ENCODE measurements around the gene TUBGCP4. TPM values are rescaled to one million over a fixed set of nuclear protein-coding genes. Genes with fewer than 3 reads are reported as not detected.

Gene TUBGCP4
- total and polyA plus RNA-seq, 5 donors from 2014 or later, result 10.2 to 12.2 (median 11.9) TPM

DNA sequence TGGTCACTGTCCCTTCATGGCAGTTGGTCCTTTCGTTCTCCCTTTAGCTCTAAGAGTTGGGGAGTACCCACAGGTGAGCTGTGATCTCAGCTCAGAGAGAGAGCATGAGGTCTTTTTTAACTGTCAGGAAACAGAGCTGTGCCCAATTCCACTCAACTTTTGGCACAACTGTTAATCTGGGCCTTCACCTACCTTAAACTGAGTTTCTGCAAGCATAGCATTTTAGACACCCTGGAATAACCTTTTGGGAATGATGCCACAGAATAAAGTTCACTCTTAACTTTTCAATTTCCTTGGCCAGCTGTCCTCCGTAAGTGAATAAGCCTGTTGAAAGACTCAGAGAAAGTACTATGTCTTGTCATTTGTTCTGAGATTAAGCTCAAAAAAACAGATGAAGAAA is 35.9 kb downstream of the TUBGCP4 start:
- Mint-ChIP-seq H3K4me3 (no peak overlapping the region), H3K27ac (no peak overlapping the region), H3K27me3 (no peaks in the 10 kb centered on the region), H3K36me3 (peaks cover 58% of the 10 kb centered on the region), H3K4me1 (peaks cover 0 to 6% (median 1%) of the 10 kb centered on the region in 4 donors), H3K9me3 (no peaks in the 10 kb centered on the region)
- Histone ChIP-seq H3K36me3 (ENCODE audit: control insufficient read depth, insufficient read depth, low read length) (peaks cover 78% of the 10 kb centered on the region), H3K27me3 (ENCODE audit: control insufficient read depth, insufficient read depth, low read length) (no peaks in the 10 kb centered on the region), H3K4me3 (ENCODE audit: low read depth, low read length) (no peak overlapping the region), H3K9me3 (ENCODE audit: control insufficient read depth in 2 of 2, low read length in 2 of 2) (no peaks in the 10 kb centered on the region), H3K27ac (ENCODE audit: insufficient read depth, low read length, poor library complexity, severe bottlenecking) (no peak overlapping the region), H3K4me1 (ENCODE audit: control insufficient read depth, insufficient read depth, low read length, poor library complexity, severe bottlenecking) (no peaks in the 10 kb centered on the region)
- ATAC-seq (ENCODE audit: low read depth in 2 of 2), result no peak
- DNase-seq, result no peak

DNA sequence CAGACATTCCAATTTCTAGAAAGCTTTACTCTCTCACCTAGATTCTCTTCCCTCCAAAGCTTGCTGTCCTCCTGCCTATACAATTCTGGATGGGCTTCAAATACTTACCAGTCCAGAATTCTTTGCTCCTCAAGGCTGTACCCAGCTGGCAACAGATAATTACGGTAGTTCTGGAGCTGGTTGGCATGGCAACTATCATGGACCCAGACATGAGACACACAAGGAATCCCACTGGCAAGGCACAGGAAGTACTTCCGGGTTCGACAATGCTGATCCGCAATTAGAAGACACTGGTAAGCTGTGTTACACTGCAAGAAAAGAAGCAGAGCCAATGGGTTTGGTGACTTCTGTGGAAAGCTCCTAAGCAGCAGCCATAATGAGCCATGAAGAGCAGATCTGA is 37.9 kb downstream of the TUBGCP4 start:
- no peak for DNase-seq
- Histone ChIP-seq H3K4me1 (ENCODE audit: control insufficient read depth, insufficient read depth, low read length, poor library complexity, severe bottlenecking) (no peaks in the 10 kb centered on the region), H3K36me3 (ENCODE audit: control insufficient read depth, insufficient read depth, low read length) (peaks cover 74% of the 10 kb centered on the region), H3K4me3 (ENCODE audit: low read depth, low read length) (no peak overlapping the region), H3K27ac (ENCODE audit: insufficient read depth, low read length, poor library complexity, severe bottlenecking) (no peak overlapping the region), H3K27me3 (ENCODE audit: control insufficient read depth, insufficient read depth, low read length) (no peaks in the 10 kb centered on the region), H3K9me3 (ENCODE audit: control insufficient read depth in 2 of 2, low read length in 2 of 2) (no peaks in the 10 kb centered on the region)
- no peak for ATAC-seq (ENCODE audit: low read depth in 2 of 2)
- H3K27me3 Mint-ChIP-seq, result no peaks in the 10 kb centered on the region
- peaks cover 72% of the 10 kb centered on the region for H3K36me3 Mint-ChIP-seq
- H3K4me3 Mint-ChIP-seq, result no peak overlapping the region
- H3K27ac Mint-ChIP-seq, result peak overlapping the region in 1 of 3 donors; percentile 27
- no peaks in the 10 kb centered on the region for H3K9me3 Mint-ChIP-seq
- H3K4me1 Mint-ChIP-seq, result peaks cover 0 to 7% (median 2%) of the 10 kb centered on the region in 4 donors

DNA sequence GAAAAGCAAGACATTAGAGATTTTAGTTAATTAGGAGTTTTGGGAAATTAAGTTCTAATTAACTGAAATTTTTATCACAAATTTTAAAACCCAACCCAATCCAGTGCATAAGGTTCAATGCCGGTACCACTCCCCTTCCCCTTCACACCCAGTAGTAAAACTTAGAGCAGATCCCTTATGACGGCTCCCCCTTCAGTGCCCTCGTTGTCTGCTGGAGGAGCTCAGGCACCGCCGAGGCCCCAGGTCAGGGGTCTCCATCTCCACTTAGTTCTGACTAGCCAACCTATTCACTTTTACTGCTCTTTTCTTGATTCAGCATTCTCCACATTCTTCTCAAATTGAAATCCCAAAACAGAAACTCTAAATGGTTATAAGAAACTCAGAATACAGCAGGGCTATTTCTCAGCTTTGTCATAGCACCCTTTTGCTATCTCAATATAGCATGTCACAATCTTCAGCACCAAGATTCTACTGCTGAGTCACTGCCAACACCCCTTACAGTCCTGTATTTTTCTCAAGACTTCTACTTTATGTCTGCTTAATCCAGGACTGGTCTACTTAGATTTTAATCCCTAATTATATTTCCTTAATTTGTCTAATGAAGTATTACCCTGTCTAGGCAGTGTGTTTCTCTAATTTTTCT is 39.8 kb downstream of the TUBGCP4 start:
- Mint-ChIP-seq H3K27ac (peak overlapping the region; percentile 15 to 75 (median 46)), H3K27me3 (no peaks in the 10 kb centered on the region), H3K4me3 (no peak overlapping the region), H3K4me1 (peaks cover 0 to 4% (median 2%) of the 10 kb centered on the region in 4 donors), H3K9me3 (no peaks in the 10 kb centered on the region), H3K36me3 (peaks cover 63% of the 10 kb centered on the region)
- no peak for ATAC-seq (ENCODE audit: low read depth in 2 of 2)
- peaks cover 71% of the 10 kb centered on the region for H3K36me3 ChIP-seq (ENCODE audit: control insufficient read depth, insufficient read depth, low read length)
- H3K9me3 ChIP-seq (ENCODE audit: control insufficient read depth in 2 of 2, low read length in 2 of 2), result no peaks in the 10 kb centered on the region
- no peak overlapping the region for H3K4me3 ChIP-seq (ENCODE audit: low read depth, low read length)
- H3K27me3 ChIP-seq (ENCODE audit: control insufficient read depth, insufficient read depth, low read length), result no peaks in the 10 kb centered on the region
- H3K4me1 ChIP-seq (ENCODE audit: control insufficient read depth, insufficient read depth, low read length, poor library complexity, severe bottlenecking), result no peaks in the 10 kb centered on the region
- no peak for DNase-seq
- no peak overlapping the region for H3K27ac ChIP-seq (ENCODE audit: insufficient read depth, low read length, poor library complexity, severe bottlenecking)

DNA sequence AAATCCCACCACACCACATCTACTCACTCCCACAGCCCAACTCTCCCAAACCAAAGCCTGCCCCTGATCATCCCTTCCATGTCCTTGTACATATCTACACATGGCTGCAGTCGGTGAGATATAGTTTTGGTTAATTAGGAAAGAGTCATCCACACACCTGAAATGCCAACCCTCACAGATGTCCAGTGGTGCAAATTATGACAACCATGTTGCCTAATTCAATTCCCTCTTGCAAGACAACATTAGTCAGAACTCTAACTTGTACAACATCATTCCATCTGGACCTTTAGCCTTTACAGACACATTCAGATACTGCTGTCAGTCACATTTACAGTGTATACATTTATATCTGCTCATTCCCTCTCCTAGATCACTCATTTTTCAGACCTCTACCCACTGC is 41.2 kb downstream of the TUBGCP4 start:
- Mint-ChIP-seq H3K36me3 (peaks cover 60% of the 10 kb centered on the region), H3K4me3 (no peak overlapping the region), H3K27ac (peak overlapping the region; percentile 1 to 50 (median 37)), H3K9me3 (no peaks in the 10 kb centered on the region), H3K27me3 (no peaks in the 10 kb centered on the region), H3K4me1 (peaks cover 0 to 4% (median 2%) of the 10 kb centered on the region in 4 donors)
- Histone ChIP-seq H3K27me3 (ENCODE audit: control insufficient read depth, insufficient read depth, low read length) (no peaks in the 10 kb centered on the region), H3K4me3 (ENCODE audit: low read depth, low read length) (no peak overlapping the region), H3K36me3 (ENCODE audit: control insufficient read depth, insufficient read depth, low read length) (peaks cover 66% of the 10 kb centered on the region), H3K9me3 (ENCODE audit: control insufficient read depth in 2 of 2, low read length in 2 of 2) (no peaks in the 10 kb centered on the region), H3K27ac (ENCODE audit: insufficient read depth, low read length, poor library complexity, severe bottlenecking) (no peak overlapping the region), H3K4me1 (ENCODE audit: control insufficient read depth, insufficient read depth, low read length, poor library complexity, severe bottlenecking) (no peaks in the 10 kb centered on the region)
- no peak for ATAC-seq (ENCODE audit: low read depth in 2 of 2)
- no peak for DNase-seq

DNA sequence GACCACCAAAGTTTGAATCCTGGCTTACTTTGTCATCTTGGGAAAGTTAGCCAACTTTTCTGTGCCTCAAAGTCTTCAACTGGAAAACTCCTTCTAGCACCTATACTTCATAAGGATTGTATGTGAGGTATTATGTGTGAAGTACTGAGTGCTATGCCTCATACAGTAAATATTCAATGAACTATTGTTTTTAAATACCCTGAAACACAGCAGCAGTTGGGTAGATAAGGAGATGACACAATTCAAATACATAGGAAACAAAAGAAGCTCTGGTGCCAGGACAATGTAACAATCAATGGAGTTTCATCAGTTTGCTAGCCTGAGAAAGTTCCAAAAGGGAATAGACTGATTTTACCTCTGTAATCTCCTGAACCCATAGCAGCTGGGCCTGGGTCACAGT is 43.3 kb downstream of the TUBGCP4 start:
- DNase-seq (no peak), ATAC-seq (ENCODE audit: low read depth in 2 of 2) (no peak)
- H3K4me3 ChIP-seq (ENCODE audit: low read depth, low read length), result no peak overlapping the region
- Mint-ChIP-seq H3K27me3 (no peaks in the 10 kb centered on the region), H3K36me3 (peaks cover 53% of the 10 kb centered on the region), H3K4me3 (no peak overlapping the region), H3K4me1 (peaks cover 0 to 10% (median 6%) of the 10 kb centered on the region in 4 donors), H3K9me3 (no peaks in the 10 kb centered on the region), H3K27ac (peak overlapping the region in 1 of 3 donors; percentile 56)
- no peaks in the 10 kb centered on the region for H3K4me1 ChIP-seq (ENCODE audit: control insufficient read depth, insufficient read depth, low read length, poor library complexity, severe bottlenecking)
- H3K9me3 ChIP-seq (ENCODE audit: control insufficient read depth in 2 of 2, low read length in 2 of 2), result no peaks in the 10 kb centered on the region
- H3K27ac ChIP-seq (ENCODE audit: insufficient read depth, low read length, poor library complexity, severe bottlenecking), result no peak overlapping the region
- H3K27me3 ChIP-seq (ENCODE audit: control insufficient read depth, insufficient read depth, low read length), result no peaks in the 10 kb centered on the region
- peaks cover 45% of the 10 kb centered on the region for H3K36me3 ChIP-seq (ENCODE audit: control insufficient read depth, insufficient read depth, low read length)

DNA sequence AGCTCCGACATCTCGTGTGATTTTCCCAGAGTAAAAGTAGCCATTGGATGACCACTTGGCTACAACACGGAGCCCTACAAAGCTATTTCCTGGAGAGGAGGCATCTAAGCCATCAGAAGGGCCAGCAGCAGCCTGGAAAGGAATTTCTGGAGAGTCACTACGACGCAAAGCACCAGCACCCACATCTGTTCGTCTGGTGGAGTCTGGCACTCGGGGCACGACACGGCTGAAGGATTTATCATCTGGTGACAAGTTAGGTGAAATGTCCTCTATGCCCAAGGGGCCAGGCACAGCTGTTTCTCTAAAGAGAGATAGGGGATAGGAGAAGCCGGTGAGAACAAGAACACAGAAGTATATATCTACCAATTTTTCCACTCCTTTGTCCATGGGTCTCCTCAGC is 49.5 kb downstream of the TUBGCP4 start:
- H3K27me3 Mint-ChIP-seq, result no peaks in the 10 kb centered on the region
- no peak overlapping the region for H3K27ac ChIP-seq (ENCODE audit: insufficient read depth, low read length, poor library complexity, severe bottlenecking)
- ATAC-seq (ENCODE audit: low read depth in 2 of 2), result no peak
- H3K4me3 ChIP-seq (ENCODE audit: low read depth, low read length), result no peak overlapping the region
- peaks cover 47% of the 10 kb centered on the region for H3K36me3 ChIP-seq (ENCODE audit: control insufficient read depth, insufficient read depth, low read length)
- H3K9me3 Mint-ChIP-seq, result no peaks in the 10 kb centered on the region
- no peaks in the 10 kb centered on the region for H3K27me3 ChIP-seq (ENCODE audit: control insufficient read depth, insufficient read depth, low read length)
- H3K9me3 ChIP-seq (ENCODE audit: control insufficient read depth in 2 of 2, low read length in 2 of 2), result no peaks in the 10 kb centered on the region
- DNase-seq, result no peak
- peaks cover 49% of the 10 kb centered on the region for H3K36me3 Mint-ChIP-seq
- H3K27ac Mint-ChIP-seq, result peak overlapping the region in 1 of 3 donors; percentile 68
- peaks cover 5 to 21% (median 16%) of the 10 kb centered on the region in 4 donors for H3K4me1 Mint-ChIP-seq
- H3K4me1 ChIP-seq (ENCODE audit: control insufficient read depth, insufficient read depth, low read length, poor library complexity, severe bottlenecking), result peaks cover 3% of the 10 kb centered on the region
- H3K4me3 Mint-ChIP-seq, result no peak overlapping the region

DNA sequence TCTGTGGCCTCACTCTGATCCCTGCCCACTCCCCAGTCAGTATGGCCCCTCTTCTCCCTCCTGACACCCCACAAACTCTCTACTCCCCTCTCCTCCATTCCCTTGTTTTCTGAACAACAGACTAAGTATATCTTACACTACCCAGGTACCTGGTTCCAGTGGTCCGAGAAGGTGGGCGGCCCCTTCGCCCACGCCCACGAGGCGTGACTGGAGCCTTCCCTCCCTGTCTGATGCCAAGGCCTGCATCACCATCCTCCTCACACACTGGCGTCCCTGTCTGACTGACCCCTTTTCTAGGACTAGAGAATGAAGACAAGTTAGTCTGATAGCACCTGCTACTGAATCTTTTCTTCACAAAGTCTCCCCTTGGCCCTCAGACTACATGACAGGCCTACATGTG is 50.0 kb downstream of the TUBGCP4 start:
- Mint-ChIP-seq H3K27me3 (no peaks in the 10 kb centered on the region), H3K4me1 (peaks cover 5 to 21% (median 16%) of the 10 kb centered on the region in 4 donors), H3K36me3 (peaks cover 49% of the 10 kb centered on the region), H3K27ac (peak overlapping the region in 2 of 3 donors; percentile 68 to 71), H3K4me3 (no peak overlapping the region), H3K9me3 (no peaks in the 10 kb centered on the region)
- Histone ChIP-seq H3K27me3 (ENCODE audit: control insufficient read depth, insufficient read depth, low read length) (no peaks in the 10 kb centered on the region), H3K4me3 (ENCODE audit: low read depth, low read length) (no peak overlapping the region), H3K9me3 (ENCODE audit: control insufficient read depth in 2 of 2, low read length in 2 of 2) (no peaks in the 10 kb centered on the region), H3K27ac (ENCODE audit: insufficient read depth, low read length, poor library complexity, severe bottlenecking) (no peak overlapping the region), H3K36me3 (ENCODE audit: control insufficient read depth, insufficient read depth, low read length) (peaks cover 42% of the 10 kb centered on the region), H3K4me1 (ENCODE audit: control insufficient read depth, insufficient read depth, low read length, poor library complexity, severe bottlenecking) (peaks cover 3% of the 10 kb centered on the region)
- DNase-seq (no peak), ATAC-seq (ENCODE audit: low read depth in 2 of 2) (no peak)

DNA sequence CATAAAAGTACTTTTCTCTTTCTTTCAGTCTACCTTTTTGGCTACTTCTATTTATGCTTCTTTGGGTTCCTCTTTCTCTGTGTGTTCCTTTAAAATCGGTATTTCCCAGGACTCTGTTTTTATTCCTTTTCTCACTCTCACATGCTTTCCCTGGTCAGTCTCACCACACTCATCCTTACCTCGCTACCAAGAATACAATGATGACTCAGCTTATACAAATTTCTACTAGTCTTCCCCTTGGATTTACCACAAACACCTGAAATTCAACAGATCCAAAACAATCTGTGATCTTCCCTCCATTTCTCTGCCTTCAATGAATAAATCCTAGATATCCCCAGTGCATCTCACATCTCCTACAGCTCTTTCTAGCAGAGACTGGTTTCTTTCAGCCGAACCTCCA is 52.9 kb downstream of the TUBGCP4 start:
- peaks cover 3% of the 10 kb centered on the region for H3K4me1 ChIP-seq (ENCODE audit: control insufficient read depth, insufficient read depth, low read length, poor library complexity, severe bottlenecking)
- Mint-ChIP-seq H3K4me3 (no peak overlapping the region), H3K27me3 (no peaks in the 10 kb centered on the region), H3K27ac (peak overlapping the region in 2 of 3 donors; percentile 8 to 16), H3K9me3 (no peaks in the 10 kb centered on the region), H3K4me1 (peaks cover 5 to 17% (median 13%) of the 10 kb centered on the region in 4 donors), H3K36me3 (peaks cover 48% of the 10 kb centered on the region)
- H3K27me3 ChIP-seq (ENCODE audit: control insufficient read depth, insufficient read depth, low read length), result no peaks in the 10 kb centered on the region
- no peaks in the 10 kb centered on the region for H3K9me3 ChIP-seq (ENCODE audit: control insufficient read depth in 2 of 2, low read length in 2 of 2)
- H3K27ac ChIP-seq (ENCODE audit: insufficient read depth, low read length, poor library complexity, severe bottlenecking), result no peak overlapping the region
- peaks cover 46% of the 10 kb centered on the region for H3K36me3 ChIP-seq (ENCODE audit: control insufficient read depth, insufficient read depth, low read length)
- DNase-seq (no peak), ATAC-seq (ENCODE audit: low read depth in 2 of 2) (no peak)
- H3K4me3 ChIP-seq (ENCODE audit: low read depth, low read length), result no peak overlapping the region

All from CD4-positive, CD25-positive, alpha-beta regulatory T cell (primary cell).